NCI-H1092 treated with DMSO at 0.1 percent for 48 hours (cell line): Measurements from ENCODE around the gene MGAT5B.

Experiments
- DNase-seq: peaks from one replicate; lab custom pipeline; 2025; lab: John Stamatoyannopoulos, UW

Gene MGAT5B

DNA sequence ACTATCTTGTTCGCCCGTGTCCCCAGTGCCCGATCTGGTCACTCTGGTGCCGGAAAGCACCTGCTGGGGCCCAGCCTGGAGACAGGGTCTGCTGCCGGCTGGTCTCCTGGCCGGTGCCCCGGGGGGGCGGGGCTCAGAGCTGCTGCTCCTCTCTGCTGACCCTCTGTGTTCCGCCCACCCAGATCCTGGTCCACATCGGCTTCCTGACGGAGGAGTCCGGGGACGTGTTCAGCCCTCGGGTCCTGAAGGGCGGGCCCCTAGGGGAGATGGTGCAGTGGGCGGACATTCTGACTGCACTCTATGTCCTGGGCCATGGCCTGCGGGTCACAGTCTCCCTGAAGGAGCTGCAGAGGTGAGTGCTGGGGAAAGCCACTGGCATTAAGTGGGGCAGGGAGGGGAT lies 37.6 kb downstream of the MGAT5B start:
- no peak for DNase-seq

DNA sequence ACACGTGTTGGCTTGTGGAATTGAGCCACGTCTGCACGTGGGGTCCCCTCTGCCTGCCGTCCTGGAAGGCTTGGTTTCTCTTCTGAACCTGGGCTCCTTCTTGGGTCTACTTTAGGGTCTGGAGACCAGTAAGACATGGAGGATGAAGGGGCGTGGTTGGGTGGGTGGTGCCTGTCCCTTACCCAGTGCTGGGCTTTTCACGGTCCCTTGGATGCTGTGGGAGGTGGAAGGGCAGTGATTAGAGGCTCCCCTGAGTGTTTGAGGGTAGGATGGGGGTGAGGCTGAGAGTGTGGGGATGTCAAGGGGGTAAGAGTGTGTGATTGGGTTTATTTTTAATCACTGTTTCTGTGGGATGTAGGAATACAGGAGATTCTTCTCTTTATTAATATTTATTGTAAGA lies 38.3 kb downstream of the MGAT5B start:
- no peak for DNase-seq

DNA sequence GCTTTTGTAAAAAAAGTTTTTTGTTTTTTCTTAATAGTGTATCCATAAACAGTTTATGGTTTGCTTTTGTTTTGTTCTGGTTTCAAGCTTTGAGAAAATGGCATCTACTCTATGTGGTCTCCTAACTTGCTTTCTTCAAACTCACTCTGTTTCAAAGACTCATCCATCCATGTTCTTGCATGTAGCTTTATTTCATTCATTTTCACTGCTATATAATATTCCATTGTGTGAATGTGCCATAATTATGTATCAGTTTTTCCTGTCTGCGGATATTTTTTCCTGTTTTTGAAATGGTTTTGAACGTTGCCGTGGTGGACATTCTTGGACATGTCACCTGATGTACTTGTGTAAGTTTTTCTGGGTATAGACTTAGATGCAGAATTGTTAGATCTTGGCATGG lies 39.1 kb downstream of the MGAT5B start:
- no peak for DNase-seq

DNA sequence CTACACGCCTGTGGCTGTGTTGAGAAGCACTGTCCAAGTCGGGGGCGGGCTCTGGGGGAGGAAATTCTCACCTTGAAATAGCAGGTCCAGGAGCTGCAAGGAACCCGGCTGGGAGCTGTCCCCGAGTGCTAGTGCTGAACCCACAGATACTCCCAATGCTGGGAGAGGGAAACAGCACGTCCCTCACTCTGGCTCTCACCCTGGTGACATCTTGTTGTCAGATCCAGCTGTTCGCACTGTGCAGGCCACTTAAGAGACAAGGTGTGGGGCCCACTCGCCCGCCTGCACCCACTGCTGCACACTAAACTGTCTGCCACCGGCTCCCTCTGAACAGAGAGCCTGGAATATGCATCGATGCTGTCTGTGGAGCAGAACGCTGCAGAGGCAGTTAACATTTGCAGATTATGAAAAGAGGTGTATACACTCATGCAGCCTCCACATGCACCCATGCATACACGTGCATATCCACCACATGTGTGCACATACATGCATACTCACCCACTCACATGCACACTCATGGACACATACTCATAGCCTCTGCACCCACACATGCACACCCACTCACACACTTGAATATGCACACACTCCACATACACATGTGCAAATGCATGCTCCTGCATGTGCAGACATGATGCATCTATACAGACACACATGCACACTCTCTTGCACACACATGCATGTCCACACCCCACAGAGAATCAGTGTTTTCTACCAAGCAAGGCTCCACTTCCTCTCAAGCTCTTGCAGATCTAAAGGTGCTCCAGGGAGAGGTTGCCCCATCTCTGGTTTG lies 42.0 kb downstream of the MGAT5B start:
- no peak for DNase-seq

GRCh38 chr17:76911299-76912017 lies 43.3 kb downstream of the MGAT5B start:
- DNase-seq, result no peak

GRCh38 chr17:76912421-76913164 lies 44.4 kb downstream of the MGAT5B start:
- no peak for DNase-seq

GRCh38 chr17:76914937-76915336 lies 46.7 kb downstream of the MGAT5B start:
- DNase-seq, result no peak

DNA sequence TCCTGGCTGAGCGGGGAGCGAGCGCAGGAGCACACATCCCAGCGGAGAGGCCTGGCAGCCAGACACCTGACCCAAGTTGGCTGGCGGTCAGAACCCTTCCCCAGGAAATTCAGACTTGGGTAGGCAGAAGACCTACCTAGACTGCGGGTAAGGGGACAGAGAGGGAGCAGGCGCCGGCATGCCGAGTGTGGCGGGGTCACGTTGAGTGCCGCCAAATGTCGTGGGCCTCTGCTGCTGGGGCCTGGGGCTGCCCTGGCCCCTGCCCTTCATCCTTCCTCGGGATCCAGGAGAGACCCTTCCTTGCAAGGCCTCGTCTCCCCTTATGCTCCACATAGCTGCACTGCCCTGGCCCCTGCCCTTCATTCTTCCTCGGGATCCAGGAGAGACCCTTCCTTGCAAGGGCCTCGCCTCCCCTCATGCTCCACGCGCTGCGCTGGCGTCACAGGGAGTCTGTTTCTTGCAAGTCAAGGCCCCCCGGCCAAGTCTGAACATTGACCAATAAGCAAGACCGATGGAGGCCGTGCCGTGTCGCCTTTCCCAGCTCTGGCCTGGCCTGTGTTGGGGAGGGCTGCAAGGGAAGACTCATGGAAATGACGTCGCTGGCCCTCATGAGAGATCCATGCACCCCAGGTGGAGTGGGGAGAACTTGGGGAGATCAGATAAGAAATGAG lies 47.8 kb downstream of the MGAT5B start:
- DNase-seq, result no peak

DNA sequence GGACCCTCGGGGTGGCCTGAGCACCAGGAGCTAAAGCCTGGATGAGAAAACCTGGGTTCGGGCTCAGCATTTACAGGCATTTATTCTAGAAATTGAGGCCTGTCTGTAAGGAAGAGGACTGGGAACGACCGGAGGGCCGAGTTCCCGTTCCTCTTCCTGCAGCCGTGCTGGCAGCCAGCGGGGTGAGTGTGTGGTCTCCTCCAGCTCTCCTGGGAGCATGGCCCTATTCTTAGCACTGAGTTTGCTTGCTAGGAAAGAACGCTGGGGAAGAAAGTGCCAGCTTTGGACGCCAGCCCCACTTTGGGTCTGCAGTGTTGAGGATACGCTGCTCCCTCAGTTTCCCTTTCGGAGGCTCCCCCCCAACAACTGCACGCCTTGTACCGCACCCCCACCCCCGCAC lies 49.6 kb downstream of the MGAT5B start:
- DNase-seq, result no peak

- no peak for DNase-seq
Observed at GRCh38 chr17:76918811-76919210, 50.6 kb downstream of the MGAT5B start.

DNA sequence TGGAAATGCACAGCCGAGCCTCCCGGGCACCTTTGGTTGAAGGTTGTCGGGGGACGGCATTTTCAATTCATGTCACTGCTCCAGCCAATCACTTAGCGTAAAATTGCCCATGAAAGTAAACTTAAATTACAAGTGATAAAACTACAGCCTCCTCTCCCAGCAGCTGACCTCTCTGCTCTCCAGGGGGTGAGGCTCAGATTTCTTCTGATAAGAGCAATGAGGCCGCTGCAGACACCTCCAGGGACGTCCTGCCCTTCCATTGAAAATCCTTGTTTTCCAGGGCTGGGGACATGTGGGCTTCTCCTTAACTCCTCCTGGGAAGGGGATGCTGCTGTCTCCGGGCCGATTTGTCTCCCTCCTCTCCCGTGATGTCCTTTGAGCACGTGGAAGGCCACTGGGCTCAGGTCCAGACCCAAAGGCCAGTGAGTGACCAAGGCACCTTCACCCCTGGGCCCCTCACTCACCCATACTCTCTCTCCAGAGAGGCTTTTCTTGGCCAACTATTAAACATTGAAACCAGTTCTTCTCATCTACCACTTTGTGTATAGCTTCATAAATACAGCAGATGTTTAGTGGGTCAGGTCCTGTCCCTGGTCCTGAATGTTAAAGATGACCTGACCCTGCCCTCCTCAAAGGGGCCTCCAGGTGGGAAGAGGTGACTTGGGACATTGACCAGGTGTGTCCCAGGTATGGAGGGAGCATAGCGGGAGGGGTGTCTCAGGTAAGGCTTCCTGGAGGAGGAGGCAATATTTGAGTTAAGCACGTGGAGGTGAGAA lies 52.3 kb downstream of the MGAT5B start:
- DNase-seq, result no peak

DNA sequence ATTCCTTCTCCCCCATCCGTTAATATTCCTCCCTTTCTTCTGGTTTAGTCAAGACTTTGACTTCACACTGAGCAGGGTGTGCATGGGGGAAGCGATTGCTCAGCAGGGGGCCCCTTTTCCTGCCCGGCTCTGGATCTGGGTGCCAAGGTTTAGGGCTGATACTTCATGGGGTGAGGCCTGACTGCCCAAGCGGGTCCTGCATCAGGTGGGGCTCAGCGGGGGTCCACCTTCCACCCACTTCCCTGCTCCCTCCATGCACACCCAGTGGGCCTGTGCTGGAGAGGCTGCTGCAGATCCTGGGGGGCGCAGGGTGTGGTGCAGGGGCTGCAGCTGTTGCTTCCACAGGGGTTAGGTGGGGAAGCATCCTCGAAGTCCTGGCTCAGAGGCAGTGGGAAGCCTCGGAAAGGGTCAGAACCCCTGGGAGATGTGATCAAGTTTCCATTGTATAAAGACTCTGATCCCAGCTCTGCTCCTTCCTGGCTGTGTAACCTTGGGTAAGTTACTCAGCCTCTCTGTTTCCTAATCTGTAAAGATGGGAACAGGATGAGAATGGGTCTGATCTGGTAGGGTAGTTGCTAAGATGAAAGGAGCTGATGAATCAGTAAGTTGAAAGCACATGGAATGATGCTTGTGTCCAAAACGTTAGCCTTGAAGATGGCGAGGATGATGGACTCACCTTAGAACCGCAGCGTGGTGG lies 53.3 kb downstream of the MGAT5B start:
- DNase-seq, result no peak

DNA sequence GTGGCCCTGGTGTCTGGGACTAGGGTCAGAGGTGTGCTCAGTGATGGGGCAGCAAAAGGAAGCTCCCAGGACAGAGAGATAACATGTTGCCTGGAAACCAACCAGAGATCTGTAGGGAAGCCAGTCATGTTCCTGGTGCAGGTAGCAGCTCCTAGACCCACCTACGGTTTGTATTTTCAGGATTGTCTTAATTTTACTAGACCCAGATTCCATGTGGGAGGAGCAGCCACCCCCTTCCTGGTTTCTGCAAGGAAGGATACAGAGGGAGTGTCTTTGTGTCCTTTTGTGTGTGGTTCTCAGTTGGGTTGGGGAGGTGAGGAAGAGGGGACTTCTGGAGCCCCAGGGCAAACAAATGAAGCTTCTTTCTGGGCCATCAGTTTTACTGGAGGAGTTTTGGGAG lies 53.9 kb downstream of the MGAT5B start:
- no peak for DNase-seq

GRCh38 chr17:76922967-76923366 lies 54.8 kb downstream of the MGAT5B start:
- DNase-seq, result no peak

DNA sequence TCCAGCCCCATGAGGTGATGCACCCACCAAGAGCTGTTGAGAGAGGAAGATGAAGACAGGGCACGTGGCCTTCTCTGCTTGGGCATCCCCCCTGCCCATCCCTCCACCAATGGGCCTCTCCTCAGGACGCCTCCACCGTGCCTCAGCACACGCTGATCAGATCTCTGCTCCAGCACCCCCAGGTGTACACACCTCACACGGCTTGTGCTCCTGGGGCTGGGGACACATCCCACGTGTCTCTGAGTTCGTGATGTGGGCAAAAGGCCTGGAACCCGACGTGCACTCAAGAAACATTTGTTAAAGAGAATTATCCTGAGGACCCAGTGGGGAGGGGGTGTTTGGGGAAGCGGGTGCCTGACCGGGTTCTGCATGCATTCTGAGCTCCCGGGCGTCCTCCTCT lies 55.3 kb downstream of the MGAT5B start:
- DNase-seq, result no peak

GRCh38 chr17:76924345-76925342 lies 56.4 kb downstream of the MGAT5B start:
- no peak for DNase-seq

DNA sequence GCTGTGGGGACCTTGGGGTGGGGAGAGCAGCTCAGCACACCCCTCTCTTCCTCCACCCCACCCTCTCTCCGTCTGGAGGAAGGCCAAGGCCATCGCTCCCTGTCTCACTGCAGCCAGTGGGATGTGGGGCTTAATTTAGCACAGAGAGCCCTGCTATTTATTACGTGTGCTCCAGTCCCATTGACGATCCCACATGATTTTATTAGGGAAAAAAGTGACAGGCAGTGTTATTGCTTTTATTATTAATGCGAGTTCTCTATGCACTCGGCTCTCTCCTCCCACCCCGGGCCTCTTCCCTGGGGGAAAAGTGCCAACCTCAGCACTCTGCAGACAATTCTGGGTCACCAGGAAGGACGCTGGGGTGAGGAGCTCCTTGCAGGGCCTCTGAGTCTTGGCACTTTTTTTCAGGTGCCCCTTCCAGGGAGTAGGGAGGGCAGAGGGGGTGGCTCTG lies 57.3 kb downstream of the MGAT5B start:
- no peak for DNase-seq

DNA sequence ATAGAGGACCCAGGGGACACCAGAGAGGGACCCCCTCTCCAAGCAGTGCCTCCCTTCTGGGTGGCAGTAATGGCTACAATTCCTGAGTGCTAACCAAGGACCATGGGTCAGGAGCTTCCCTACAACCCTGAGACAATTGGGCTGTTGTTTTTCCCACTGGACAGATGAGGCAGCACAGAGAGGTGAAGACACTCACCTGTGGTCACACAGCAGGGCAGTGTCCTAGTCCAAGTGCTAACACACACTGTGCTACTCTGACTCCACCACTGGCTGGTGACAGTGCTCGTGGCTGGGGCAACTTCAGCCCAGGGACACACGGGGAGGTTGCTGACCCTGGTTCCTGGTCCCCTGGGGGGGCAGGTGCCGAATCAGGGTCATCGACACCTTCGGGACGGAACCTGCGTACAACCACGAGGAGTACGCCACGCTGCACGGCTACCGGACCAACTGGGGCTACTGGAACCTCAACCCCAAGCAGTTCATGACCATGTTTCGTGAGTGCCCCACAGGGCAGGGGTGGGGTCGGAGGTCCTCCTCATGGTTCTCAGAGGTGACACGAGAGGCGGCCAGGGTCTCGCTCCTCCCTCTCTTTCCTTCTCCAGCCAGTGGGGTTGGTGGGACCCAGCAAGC lies 58.1 kb downstream of the MGAT5B start:
- DNase-seq, result no peak

GRCh38 chr17:76927577-76927976 lies 59.4 kb downstream of the MGAT5B start:
- DNase-seq, result no peak
